ENCODE measurements around the gene FBXW2.

- no peak for TF ChIP-seq MAX (IDR thresholded peaks at IDR 0.05; ENCODE audit: low read depth, low read length)
- no peak for TF ChIP-seq ELK1 (IDR thresholded peaks at IDR 0.05; ENCODE audit: low read depth, low read length)
- TF ChIP-seq EGR1 (IDR thresholded peaks at IDR 0.05; ENCODE audit: borderline replicate concordance in 1 of 2, low read depth in 2 of 2, low read length in 2 of 2), result no peak
- TF ChIP-seq POLR2A (IDR thresholded peaks at IDR 0.05; ENCODE audit: low read depth, low read length), result no peak
- no peak for TF ChIP-seq SRF (IDR thresholded peaks at IDR 0.05; ENCODE audit: low read depth in 2 of 2, low read length in 2 of 2)
- TF ChIP-seq POLR2AphosphoS5 (IDR thresholded peaks at IDR 0.05; ENCODE audit: low read length), result no peak
- TF ChIP-seq USF2 (IDR thresholded peaks at IDR 0.05; ENCODE audit: borderline replicate concordance, low read depth, low read length), result no peak
- no peak for TF ChIP-seq REST (IDR thresholded peaks at IDR 0.05; ENCODE audit: low read depth, low read length)
- TF ChIP-seq NR2C2 (IDR thresholded peaks at IDR 0.05; ENCODE audit: borderline replicate concordance, control insufficient read depth, insufficient read length, low read depth), result no peak
- TF ChIP-seq NR2F1 (conservative IDR thresholded peaks at IDR 0.05), result no peak
- no peak for TF ChIP-seq CTCF (IDR thresholded peaks at IDR 0.05 in 2 of 3, conservative IDR thresholded peaks at IDR 0.05 in 1 of 3; ENCODE audit: control insufficient read depth in 2 of 3, extremely low read depth in 1 of 3, insufficient read depth in 1 of 3, low read depth in 3 of 3, low read length in 3 of 3)
- TF ChIP-seq JUNB (IDR thresholded peaks at IDR 0.05), result no peak
Measured at GRCh38 chr9:120829650-120830049, 36.4 kb upstream of the FBXW2 start.

Data from GM12878 (cell line).